ENCODE measurements around the gene ANGEL2. TPM values are rescaled to one million over a fixed set of nuclear protein-coding genes. Genes with fewer than 3 reads are reported as not detected.

The ANGEL2 gene
- total RNA-seq, 1 donor from 2014 or later: 16.4 TPM

GRCh38 chr1:212975111-212975918, 40.4 kb downstream of the ANGEL2 start:
- Histone ChIP-seq H3K4me3 (no peak overlapping the region), H3K36me3 (no peaks in the 10 kb centered on the region), H3K9me3 (replicated peaks) (no peaks in the 10 kb centered on the region), H3K4me1 (peaks cover 10% of the 10 kb centered on the region), H3K27ac (replicated peaks) (no peak overlapping the region), H3K27me3 (ENCODE audit: low read depth) (peaks cover 17% of the 10 kb centered on the region)
- no peak for TF ChIP-seq CTCF (IDR thresholded peaks at IDR 0.05; ENCODE audit: borderline replicate concordance)
- intact Hi-C loops (cut with micrococcal nuclease): no loop called here
- no peak for DNase-seq

- Histone ChIP-seq H3K27ac (replicated peaks) (no peak overlapping the region), H3K4me3 (no peak overlapping the region), H3K4me1 (peaks cover 4% of the 10 kb centered on the region), H3K9me3 (replicated peaks) (no peaks in the 10 kb centered on the region), H3K36me3 (no peaks in the 10 kb centered on the region), H3K27me3 (ENCODE audit: low read depth) (peaks cover 17% of the 10 kb centered on the region)
- no peak for TF ChIP-seq CTCF (IDR thresholded peaks at IDR 0.05; ENCODE audit: borderline replicate concordance)
- no peak for DNase-seq
- intact Hi-C loops (cut with micrococcal nuclease): no loop called here
Measured at GRCh38 chr1:212974711-212975110, 41.0 kb downstream of the ANGEL2 start.

- intact Hi-C loops (cut with micrococcal nuclease): no loop called here
- H3K27me3 ChIP-seq (ENCODE audit: low read depth): peaks cover 17% of the 10 kb centered on the region
- H3K36me3 ChIP-seq: no peaks in the 10 kb centered on the region
- TF ChIP-seq CTCF (IDR thresholded peaks at IDR 0.05; ENCODE audit: borderline replicate concordance): no peak
- no peak for DNase-seq
- no peaks in the 10 kb centered on the region for H3K9me3 ChIP-seq (replicated peaks)
- H3K4me3 ChIP-seq: no peak overlapping the region
- H3K4me1 ChIP-seq: no peaks in the 10 kb centered on the region
- H3K27ac ChIP-seq (replicated peaks): no peak overlapping the region
Measured at GRCh38 chr1:212973899-212974298, 41.8 kb downstream of the ANGEL2 start.

GRCh38 chr1:212973426-212973825, 42.2 kb downstream of the ANGEL2 start:
- intact Hi-C loops (cut with micrococcal nuclease): no loop called here
- Histone ChIP-seq H3K36me3 (no peaks in the 10 kb centered on the region), H3K9me3 (replicated peaks) (no peaks in the 10 kb centered on the region), H3K27ac (replicated peaks) (no peak overlapping the region), H3K4me1 (no peaks in the 10 kb centered on the region), H3K4me3 (no peak overlapping the region), H3K27me3 (ENCODE audit: low read depth) (peaks cover 17% of the 10 kb centered on the region)
- TF ChIP-seq CTCF (IDR thresholded peaks at IDR 0.05; ENCODE audit: borderline replicate concordance): no peak
- no peak for DNase-seq

- intact Hi-C loops (cut with micrococcal nuclease): no loop called here
- DNase-seq: no peak
- Histone ChIP-seq H3K4me1 (no peaks in the 10 kb centered on the region), H3K27ac (replicated peaks) (no peak overlapping the region), H3K9me3 (replicated peaks) (no peaks in the 10 kb centered on the region), H3K36me3 (no peaks in the 10 kb centered on the region), H3K4me3 (no peak overlapping the region), H3K27me3 (ENCODE audit: low read depth) (peaks cover 24% of the 10 kb centered on the region)
- TF ChIP-seq CTCF (IDR thresholded peaks at IDR 0.05; ENCODE audit: borderline replicate concordance): no peak
Measured at GRCh38 chr1:212971312-212971711, 44.4 kb downstream of the ANGEL2 start.
